ENCODE data around the gene UBAP2L. TPM values are rescaled to one million over a fixed set of nuclear protein-coding genes. Genes with fewer than 3 reads are reported as not detected.
"Not testable (repeated sequence)": the region's sequence is repeated elsewhere in the genome, so short reads cannot be mapped to it uniquely, and the experiment has no call there.

The UBAP2L gene
- total and polyA plus RNA-seq, 4 donors: 67.3 to 147 (median 105) TPM

DNA sequence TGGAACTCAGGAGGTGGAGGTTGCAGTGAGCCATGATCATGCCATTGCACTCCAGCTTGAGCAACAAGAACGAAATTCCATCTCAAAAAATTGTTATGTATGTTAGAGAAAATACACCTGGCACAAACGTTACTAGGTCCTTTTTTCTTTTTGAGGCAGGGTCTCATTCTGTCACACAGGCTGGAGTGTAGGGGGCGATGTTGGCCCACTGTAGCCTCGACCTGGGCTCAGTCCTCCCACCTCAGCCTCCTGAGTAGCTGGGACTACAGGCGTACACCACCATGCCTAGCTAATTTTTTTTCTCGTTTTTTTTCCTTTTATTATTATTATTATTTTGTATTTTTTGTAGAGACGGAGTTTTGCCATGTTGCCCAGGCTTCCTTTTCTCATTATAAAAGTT, 56.0 kb downstream of the UBAP2L start:
- ATAC-seq (ENCODE audit: insufficient read depth, low FRiP score) (no peak), DNase-seq (no peak)
- H3K9me3 ChIP-seq (ENCODE audit: control insufficient read depth in 4 of 4, insufficient read depth in 3 of 4, low read length in 3 of 4): no peaks in the 10 kb centered on the region
- no peak overlapping the region for H3K4me3 ChIP-seq
- TF ChIP-seq, protein P1, sequence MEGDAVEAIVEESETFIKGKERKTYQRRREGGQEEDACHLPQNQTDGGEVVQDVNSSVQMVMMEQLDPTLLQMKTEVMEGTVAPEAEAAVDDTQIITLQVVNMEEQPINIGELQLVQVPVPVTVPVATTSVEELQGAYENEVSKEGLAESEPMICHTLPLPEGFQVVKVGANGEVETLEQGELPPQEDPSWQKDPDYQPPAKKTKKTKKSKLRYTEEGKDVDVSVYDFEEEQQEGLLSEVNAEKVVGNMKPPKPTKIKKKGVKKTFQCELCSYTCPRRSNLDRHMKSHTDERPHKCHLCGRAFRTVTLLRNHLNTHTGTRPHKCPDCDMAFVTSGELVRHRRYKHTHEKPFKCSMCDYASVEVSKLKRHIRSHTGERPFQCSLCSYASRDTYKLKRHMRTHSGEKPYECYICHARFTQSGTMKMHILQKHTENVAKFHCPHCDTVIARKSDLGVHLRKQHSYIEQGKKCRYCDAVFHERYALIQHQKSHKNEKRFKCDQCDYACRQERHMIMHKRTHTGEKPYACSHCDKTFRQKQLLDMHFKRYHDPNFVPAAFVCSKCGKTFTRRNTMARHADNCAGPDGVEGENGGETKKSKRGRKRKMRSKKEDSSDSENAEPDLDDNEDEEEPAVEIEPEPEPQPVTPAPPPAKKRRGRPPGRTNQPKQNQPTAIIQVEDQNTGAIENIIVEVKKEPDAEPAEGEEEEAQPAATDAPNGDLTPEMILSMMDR (IDR thresholded peaks at IDR 0.05; ENCODE audit: control extremely low read depth, extremely low read depth): no peak
- no peak overlapping the region for H3K9ac ChIP-seq (ENCODE audit: insufficient read depth in 1 of 2, low read length in 2 of 2)
- H3K4me1 ChIP-seq (ENCODE audit: control insufficient read depth in 5 of 5, insufficient read depth in 5 of 5, low read length in 5 of 5): peaks cover 0 to 7% (median 3%) of the 10 kb centered on the region in 5 donors
- no peak overlapping the region for H3K27ac ChIP-seq (ENCODE audit: low read depth in 1 of 2, low read length in 1 of 2)
- no peaks in the 10 kb centered on the region for H3K27me3 ChIP-seq (ENCODE audit: control insufficient read depth in 3 of 3, insufficient read depth in 3 of 3, low read length in 2 of 3)
- WGBS, 2 donors: 91 to 95% methylated on average over 7 of the region's 7 CpGs
- H3K36me3 ChIP-seq (ENCODE audit: control insufficient read depth in 4 of 4, insufficient read depth in 4 of 4, low read length in 4 of 4): peaks cover 7 to 13% (median 11%) of the 10 kb centered on the region in 4 donors

DNA sequence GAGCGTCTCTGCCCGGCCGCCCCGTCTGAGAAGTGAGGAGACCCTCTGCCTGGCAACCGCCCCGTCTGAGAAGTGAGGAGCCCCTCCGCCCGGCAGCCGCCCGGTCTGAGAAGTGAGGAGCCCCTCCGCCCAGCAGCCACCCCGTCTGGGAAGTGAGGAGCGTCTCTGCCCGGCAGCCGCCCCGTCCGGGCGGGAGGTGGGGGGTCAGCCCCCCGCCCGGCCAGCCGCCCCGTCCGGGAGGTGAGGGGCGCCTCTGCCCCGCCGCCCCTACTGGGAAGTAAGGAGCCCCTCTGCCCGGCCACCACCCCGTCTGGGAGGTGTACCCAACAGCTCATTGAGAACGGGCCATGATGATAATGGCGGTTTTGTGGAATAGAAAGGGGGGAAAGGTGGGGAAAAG, 66.8 kb downstream of the UBAP2L start:
- 91 to 92% methylated on average over 17 to 26 of the region's 30 CpGs for WGBS, 2 donors
- H3K4me3 ChIP-seq; H3K4me1 ChIP-seq (ENCODE audit: control insufficient read depth in 5 of 5, insufficient read depth in 5 of 5, low read length in 5 of 5); ATAC-seq (ENCODE audit: insufficient read depth, low FRiP score); H3K9ac ChIP-seq (ENCODE audit: insufficient read depth in 1 of 2, low read length in 2 of 2); DNase-seq; H3K27ac ChIP-seq (ENCODE audit: low read depth in 1 of 2, low read length in 1 of 2); H3K9me3 ChIP-seq (ENCODE audit: control insufficient read depth in 4 of 4, insufficient read depth in 3 of 4, low read length in 3 of 4); H3K27me3 ChIP-seq (ENCODE audit: control insufficient read depth in 3 of 3, insufficient read depth in 3 of 3, low read length in 2 of 3); H3K36me3 ChIP-seq (ENCODE audit: control insufficient read depth in 4 of 4, insufficient read depth in 4 of 4, low read length in 4 of 4): not testable (repeated sequence)

DNA sequence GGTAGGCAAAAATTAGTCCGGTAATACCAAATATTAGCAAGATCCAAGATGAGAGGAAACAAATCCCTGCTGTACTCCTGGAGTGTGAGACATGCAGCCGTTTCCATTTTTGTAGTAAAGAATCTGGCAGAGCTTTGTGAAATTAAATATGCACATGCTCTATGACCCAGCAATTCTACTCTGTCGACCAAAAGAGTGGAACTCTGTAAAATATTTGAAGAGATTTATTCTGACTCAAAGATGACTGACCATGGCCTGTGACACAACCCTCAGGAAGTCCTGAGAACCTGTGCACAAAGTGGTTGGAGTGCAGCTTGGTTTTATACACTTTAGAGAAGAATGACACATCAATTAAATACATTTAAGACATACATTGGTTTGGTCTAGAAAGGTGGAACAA, 67.9 kb downstream of the UBAP2L start:
- H3K4me1 ChIP-seq (ENCODE audit: control insufficient read depth in 5 of 5, insufficient read depth in 5 of 5, low read length in 5 of 5): no peaks in the 10 kb centered on the region
- H3K9ac ChIP-seq (ENCODE audit: insufficient read depth in 1 of 2, low read length in 2 of 2): no peak overlapping the region
- H3K9me3 ChIP-seq (ENCODE audit: control insufficient read depth in 4 of 4, insufficient read depth in 3 of 4, low read length in 3 of 4): no peaks in the 10 kb centered on the region
- WGBS, 2 donors: 73 to 80% methylated on average over 3 of the region's 3 CpGs
- no peak overlapping the region for H3K27ac ChIP-seq (ENCODE audit: low read depth in 1 of 2, low read length in 1 of 2)
- TF ChIP-seq, protein P1 (IDR thresholded peaks at IDR 0.05; ENCODE audit: control extremely low read depth, extremely low read depth): no peak
- H3K36me3 ChIP-seq (ENCODE audit: control insufficient read depth in 4 of 4, insufficient read depth in 4 of 4, low read length in 4 of 4): no peaks in the 10 kb centered on the region
- H3K4me3 ChIP-seq: no peak overlapping the region
- DNase-seq: no peak
- no peak for ATAC-seq (ENCODE audit: insufficient read depth, low FRiP score)
- no peaks in the 10 kb centered on the region for H3K27me3 ChIP-seq (ENCODE audit: control insufficient read depth in 3 of 3, insufficient read depth in 3 of 3, low read length in 2 of 3)

DNA sequence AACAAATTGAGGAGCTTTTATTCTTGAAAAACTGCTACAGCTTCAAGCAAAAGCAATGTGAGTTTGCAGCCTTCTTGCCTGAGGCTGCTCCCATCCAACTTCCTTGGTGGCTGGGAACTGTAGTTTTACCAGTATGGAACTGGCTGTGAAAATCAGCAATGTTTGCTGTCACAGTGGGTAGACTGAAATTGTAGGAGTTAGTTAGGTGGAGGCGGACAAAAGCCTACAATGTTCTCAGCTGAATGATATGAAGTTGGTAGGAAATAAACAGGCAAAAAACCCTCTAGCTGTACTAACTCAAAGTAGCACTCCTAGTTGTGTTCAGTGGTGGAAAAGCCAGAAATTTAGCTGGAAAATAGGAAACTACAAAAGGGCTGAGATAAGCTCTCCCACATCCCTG, 70.2 kb downstream of the UBAP2L start:
- Histone ChIP-seq H3K27me3 (ENCODE audit: control insufficient read depth in 3 of 3, insufficient read depth in 3 of 3, low read length in 2 of 3) (no peaks in the 10 kb centered on the region), H3K9me3 (ENCODE audit: control insufficient read depth in 4 of 4, insufficient read depth in 3 of 4, low read length in 3 of 4) (peaks cover 0 to 10% (median 3%) of the 10 kb centered on the region in 4 donors), H3K36me3 (ENCODE audit: control insufficient read depth in 4 of 4, insufficient read depth in 4 of 4, low read length in 4 of 4) (no peaks in the 10 kb centered on the region), H3K9ac (ENCODE audit: insufficient read depth in 1 of 2, low read length in 2 of 2) (no peak overlapping the region), H3K4me1 (ENCODE audit: control insufficient read depth in 5 of 5, insufficient read depth in 5 of 5, low read length in 5 of 5) (no peaks in the 10 kb centered on the region), H3K4me3 (no peak overlapping the region), H3K27ac (ENCODE audit: low read depth in 1 of 2, low read length in 1 of 2) (no peak overlapping the region)
- TF ChIP-seq, protein P1 (IDR thresholded peaks at IDR 0.05; ENCODE audit: control extremely low read depth, extremely low read depth): no peak
- 84 to 100% methylated on average over 1 of the region's 1 CpG for WGBS, 2 donors
- DNase-seq: no peak
- no peak for ATAC-seq (ENCODE audit: insufficient read depth, low FRiP score)

All from lung (tissue), 12 donors.